Esophagus squamous epithelium (tissue), 5 donors: ENCODE results near the gene CDX2. TPM values are rescaled to one million over a fixed set of nuclear protein-coding genes. Genes with fewer than 3 reads are reported as not detected.

Source experiments
- DNase-seq: peaks from one replicate; lab custom pipeline; 2025; lab: John Stamatoyannopoulos, UW
- H3K27ac ChIP-seq, 4 donors: fragments of 200-600 bp; sonication (generic); one replicate each; pipeline ENCODE4 v1.5.1; 2016 to 2019; ENCODE audit warnings: mild to moderate bottlenecking in 1 of 4
- H3K27me3 ChIP-seq, 4 donors: fragments of 200-600 bp; sonication (generic); 1 replicate in 3 of 4; 2 replicates in 1 of 4; pipeline versions ENCODE4 v1.5.1 to v1.6.0; 2017 to 2021; ENCODE audit warnings: antibody characterized with exemption in 1 of 4
- H3K36me3 ChIP-seq, 3 donors: fragments of 200-600 bp; sonication (generic); one replicate each; pipeline ENCODE4 v1.5.1; 2016 to 2019
- H3K4me1 ChIP-seq, 3 donors: fragments of 200-600 bp; sonication (generic); one replicate each; pipeline ENCODE4 v1.5.1; 2017 to 2019
- H3K4me3 ChIP-seq, 4 donors: fragments of 200-600 bp; sonication (generic); 1 replicate in 3 of 4; 2 replicates in 1 of 4; pipeline ENCODE4 v1.5.1; 2016 to 2019; ENCODE audit warnings: mild to moderate bottlenecking in 2 of 4, moderate library complexity in 1 of 4
- H3K9me3 ChIP-seq, 3 donors: fragments of 200-600 bp; sonication (generic); one replicate each; pipeline ENCODE4 v1.5.1; 2016 to 2019
- CTCF ChIP-seq, 6 experiments: fragments of 450-650 bp in 4 of 6; fragments of 200-600 bp in 2 of 6; sonication (generic) in 2 of 6; IDR thresholded peaks; one replicate each; pipeline ENCODE4 v1.5.1; 2016 to 2019; ENCODE audit warnings: antibody characterized with exemption in 6 of 6, mild to moderate bottlenecking in 4 of 6, moderate library complexity in 4 of 6
- POLR2A ChIP-seq, 4 donors: fragments of 450-650 bp; IDR thresholded peaks; one replicate each; pipeline ENCODE4 v1.6.1; 2017; ENCODE audit warnings: antibody characterized with exemption in 4 of 4, mild to moderate bottlenecking in 4 of 4, moderate library complexity in 3 of 4
- WGBS, 2 donors: methylation state at CpG; one replicate each; pipeline ENCODE4 v1.1.5; 2018; 5-methylcytosine and 5-hydroxymethylcytosine counted together
- intact Hi-C: fragments of 100-400 bp; cut with DNase I; formaldehyde crosslinking; loops from one replicate; pipeline ENCODE4 v1.15.0; 2022
- small RNA-seq, 4 donors: library from RNA; depleted of rRNA; stranded (forward); fragments of <200 nt; gene quantifications; one replicate each; pipeline ENCODE3, GENCODE V24; 2016
- total RNA-seq, 4 donors: library from RNA; depleted of rRNA; stranded (reverse); fragments of >200 nt; gene quantifications; one replicate each; pipeline ENCODE4 v1.1.0, GENCODE V29; 2016
- donor health status: DM: yes; HTN: yes; CAD: no.

CDX2 gene
- total RNA-seq, 4 donors from 2014 or later, result not detected

GRCh38 chr13:27917121-27917947 lies 51.8 kb downstream of the CDX2 start:
- 7 to 10% methylated on average over 39 to 48 of the region's 48 CpGs for WGBS, 2 donors
- Histone ChIP-seq H3K4me1 (peaks cover 27 to 53% (median 30%) of the 10 kb centered on the region in 3 donors), H3K36me3 (no peaks in the 10 kb centered on the region), H3K27ac (no peak overlapping the region), H3K9me3 (no peaks in the 10 kb centered on the region), H3K27me3 (peaks cover 33 to 100% (median 54%) of the 10 kb centered on the region in 4 donors), H3K4me3 (peak overlapping the region in 1 of 4 donors; percentile 21)
- DNase-seq, result no peak
- TF ChIP-seq POLR2A (IDR thresholded peaks at IDR 0.05) (no peak), CTCF (IDR thresholded peaks at IDR 0.05) (no peak)
- intact Hi-C loops, result no loop called here

- Histone ChIP-seq H3K9me3 (no peaks in the 10 kb centered on the region), H3K27ac (no peak overlapping the region), H3K4me3 (no peak overlapping the region), H3K4me1 (peaks cover 10 to 35% (median 16%) of the 10 kb centered on the region in 3 donors), H3K27me3 (peaks cover 19 to 100% (median 39%) of the 10 kb centered on the region in 4 donors), H3K36me3 (no peaks in the 10 kb centered on the region)
- DNase-seq, result no peak
- 48% methylated on average over 10 of the region's 10 CpGs for WGBS, 2 donors
- intact Hi-C loops, result no loop called here
- no peak for TF ChIP-seq CTCF (IDR thresholded peaks at IDR 0.05)
- no peak for TF ChIP-seq POLR2A (IDR thresholded peaks at IDR 0.05)
Measured at GRCh38 chr13:27915301-27916207, 53.6 kb downstream of the CDX2 start.

- Histone ChIP-seq H3K4me1 (peaks cover 0 to 11% (median 7%) of the 10 kb centered on the region in 3 donors), H3K36me3 (no peaks in the 10 kb centered on the region), H3K4me3 (no peak overlapping the region), H3K27ac (no peak overlapping the region), H3K9me3 (no peaks in the 10 kb centered on the region), H3K27me3 (peaks cover 6 to 100% (median 21%) of the 10 kb centered on the region in 4 donors)
- intact Hi-C loops, result no loop called here
- no peak for DNase-seq
- WGBS, 2 donors, result 26 to 30% methylated on average over 1 of the region's 1 CpG
- TF ChIP-seq POLR2A (IDR thresholded peaks at IDR 0.05) (no peak), CTCF (IDR thresholded peaks at IDR 0.05) (no peak)
Measured at GRCh38 chr13:27913160-27913559, 56.0 kb downstream of the CDX2 start.

- TF ChIP-seq POLR2A (IDR thresholded peaks at IDR 0.05), result no peak
- WGBS, 2 donors, result 9 to 35% methylated on average over 2 of the region's 2 CpGs
- intact Hi-C loops, result no loop called here
- H3K4me3 ChIP-seq, result no peak overlapping the region
- H3K27ac ChIP-seq, result no peak overlapping the region
- DNase-seq, result no peak
- no peaks in the 10 kb centered on the region for H3K36me3 ChIP-seq
- H3K9me3 ChIP-seq, result no peaks in the 10 kb centered on the region
- H3K27me3 ChIP-seq, result peaks cover 0 to 100% (median 7%) of the 10 kb centered on the region in 4 donors
- H3K4me1 ChIP-seq, result no peaks in the 10 kb centered on the region
Measured at GRCh38 chr13:27911521-27911920, 57.6 kb downstream of the CDX2 start.

Small RNA genes within 50 kb of the gene (small RNA-seq; reads per million reads assigned to genes)
- gene ATP5F1EP2 (0 reads per million in 4 donors), gene RN7SL272P (0 reads per million in 4 donors)

Other genes with a start within 250 kb of the CDX2 start
- not detected for gene GSX1, start 176.8 kb downstream of the CDX2 start, total RNA-seq
- not detected for gene PDX1, start 49.3 kb downstream of the CDX2 start, total RNA-seq
- gene URAD, start 19.4 kb upstream of the CDX2 start, total RNA-seq, result not detected
- 1 to 10 TPM in 2 of 4 donors, under 1 TPM in 2; 0.09 to 1.5 (median 0.96) TPM for gene FLT3, start 131.3 kb upstream of the CDX2 start, total RNA-seq
- gene PAN3, start 169.2 kb upstream of the CDX2 start, total RNA-seq, result 10 to 100 TPM; 18.4 to 42.9 (median 20.2) TPM